Heart right ventricle (tissue), 16 donors: ENCODE measurements around the gene EIF3K. TPM values are rescaled to one million over a fixed set of nuclear protein-coding genes. Genes with fewer than 3 reads are reported as not detected.
A peak's percentile ranks its signal among the peaks of the same experiment; 100 is the strongest.

Experiments
- ATAC-seq, 8 donors: fragments of 200-7000 bp; cut with Tn5 transposase; one replicate each; pipeline ENCODE4 v1.9.1; 2020; ENCODE audit warnings: mild to moderate bottlenecking in 8 of 8, moderate library complexity in 8 of 8, moderate number of reproducible peaks in 1 of 8
- DNase-seq, 2 donors: peaks; one replicate each; pipeline ENCODE4 v3.0.0-alpha.2; 2020
- H3K27ac ChIP-seq, 10 donors: fragments of 200-600 bp; sonication (generic) in 2 of 10; one replicate each; pipeline versions ENCODE4 v1.5.0 to v1.8.0; 2020 to 2022; ENCODE audit warnings: mild to moderate bottlenecking in 3 of 10
- H3K27me3 ChIP-seq, 7 donors: fragments of 200-600 bp; one replicate each; pipeline ENCODE4 v1.8.0; 2021 to 2022; ENCODE audit warnings: mild to moderate bottlenecking in 2 of 7
- H3K36me3 ChIP-seq, 9 donors: fragments of 200-600 bp; sonication (generic) in 1 of 9; one replicate each; pipeline versions ENCODE4 v1.5.0 to v1.8.0; 2020 to 2022; ENCODE audit warnings: mild to moderate bottlenecking in 2 of 9
- H3K4me1 ChIP-seq, 9 donors: fragments of 200-600 bp; sonication (generic) in 1 of 9; one replicate each; pipeline versions ENCODE4 v1.5.0 to v1.8.0; 2020 to 2022; ENCODE audit warnings: mild to moderate bottlenecking in 4 of 9
- H3K4me3 ChIP-seq, 10 donors: fragments of 200-600 bp; sonication (generic) in 2 of 10; one replicate each; pipeline versions ENCODE4 v1.5.0 to v1.8.0; 2020 to 2022; ENCODE audit warnings: mild to moderate bottlenecking in 7 of 10, moderate library complexity in 2 of 10
- H3K9me3 ChIP-seq, 11 donors: fragments of 200-600 bp in 10 of 11; sonication (generic) in 2 of 11; one replicate each; pipeline versions ENCODE4 v1.5.0 to v1.8.0; 2013 to 2022; ENCODE audit warnings: mild to moderate bottlenecking in 2 of 11, control low read depth in 1 of 11, moderate library complexity in 1 of 11
- CTCF ChIP-seq, 9 donors: fragments of 200-600 bp; sonication (generic) in 2 of 9; IDR thresholded peaks; one replicate each; pipeline versions ENCODE4 v1.5.0 to v1.8.0; 2021 to 2022; ENCODE audit warnings: antibody characterized with exemption in 9 of 9, mild to moderate bottlenecking in 5 of 9, moderate library complexity in 1 of 9
- WGBS, 2 donors: extraction: QIAGEN DNeasy Blood & Tissue Kit; methylation state at CpG; one replicate each; pipeline ENCODE4 v1.1.7; 2013; ENCODE audit warnings: inconsistent platforms in 1 of 2; 5-methylcytosine and 5-hydroxymethylcytosine counted together
- intact Hi-C, 10 donors: fragments of 100-400 bp; cut with DNase I; formaldehyde crosslinking; loops; one replicate each; pipeline versions ENCODE4 v1.11.1 to v1.14.2; 2022
- polyA plus RNA-seq, 2 donors: library from polyadenylated mRNA; stranded (reverse); fragments of 200-250 nt; gene quantifications; one replicate each; pipeline ENCODE4 v1.2.3, GENCODE V29; 2013
- total RNA-seq, 10 donors: library from RNA; stranded (reverse); fragmentation: NEBNext Ultra II Directional in 3 of 10; extraction: Animal tissue kit (Norgen Biotek cat#: 25700) in 3 of 10; gene quantifications; one replicate each; pipeline versions ENCODE4 v1.2.1 to v1.2.4, GENCODE V29; 2021 to 2023
- donor health status: Arrhythmogenic right ventricular cardiomyopathy.
- donor health status: ischemic (EF 13 %, LVEDD 7.1; RV severe dilation, severe dysfunction).
- donor health status: healthy with polysubstance abuse.
- donor health status: DM: no; HTN: yes; CAD: no.
- donor health status: DM: no; HTN: no; CAD: no.
- donor health status: ischemic (EF 25% LVEDD 6.9; RV normal size, moderate dysfunction).
- donor health status: ischemic (EF 25% LVEDD 5.7; RV mildly dilated, moderate dysfunction).
- donor health status: healthy.
- donor health status: DM: yes; HTN: yes; CAD: no.
- donor health status: Ischemic cardiomyopathy.
- donor health status: ischemic (EF 35%, LVEDD 5.7; RV mildly dilated, moderate dysfunction).
- donor health status: nonischemic (EF 11% LVEDD 7.7; RV severe dilation, severe dysfunction).
- donor health status: DM: yes; HTN: yes; CAD: no.
- donor health status: PGD.
- donor health status: ischemic (EF 29% LVEDD 5.4; RV normal size, mild dysfunction).
- donor health status: nonischemic (EF 23%, LVEDD 6.1; RV moderate dilation, normal function).

EIF3K gene
- total and polyA plus RNA-seq, 12 donors, result 505 to 845 (median 631) TPM

DNA sequence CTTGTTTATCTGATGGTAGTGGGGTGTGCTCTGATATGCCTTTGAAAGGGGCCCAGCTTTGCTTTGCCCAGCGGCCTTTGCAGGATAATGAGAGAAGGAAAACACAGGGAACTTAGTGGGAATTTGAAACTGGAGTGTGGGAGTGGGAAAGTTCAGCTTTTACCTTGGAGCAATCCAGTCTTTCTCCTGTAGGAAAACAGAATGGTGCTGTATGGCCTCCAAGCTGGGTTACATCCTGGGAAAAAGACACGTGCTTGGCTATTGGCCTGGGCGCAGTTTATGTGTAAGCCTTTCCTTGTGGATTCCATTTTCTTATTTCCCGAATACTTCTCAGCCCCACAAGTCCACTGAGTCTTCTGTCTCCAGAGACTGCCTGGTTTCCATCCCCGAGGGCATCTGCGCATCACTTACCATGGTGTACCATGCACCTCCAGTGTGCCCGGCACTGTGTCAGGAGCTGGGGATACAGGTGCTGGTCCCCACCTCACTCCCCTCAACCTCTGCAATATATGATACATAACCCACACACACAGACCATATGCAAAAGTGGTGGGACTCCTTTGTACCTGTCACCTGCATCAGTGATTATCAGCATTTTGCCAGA lies 60.0 kb downstream of the EIF3K start:
- DNase-seq, result no peak
- no peak overlapping the region for H3K4me3 ChIP-seq
- no peak for ATAC-seq
- H3K4me1 ChIP-seq, result peaks cover 55 to 100% (median 97%) of the 10 kb centered on the region in 9 donors
- no peaks in the 10 kb centered on the region for H3K27me3 ChIP-seq
- 73 to 75% methylated on average over 7 of the region's 7 CpGs for WGBS, 2 donors
- intact Hi-C loops, result no loop called here
- no peaks in the 10 kb centered on the region for H3K9me3 ChIP-seq
- no peak for TF ChIP-seq CTCF (IDR thresholded peaks at IDR 0.05)
- peaks cover 0 to 32% (median 0%) of the 10 kb centered on the region in 9 donors for H3K36me3 ChIP-seq
- H3K27ac ChIP-seq, result peak overlapping the region in 9 of 10 donors; percentile 36 to 95 (median 85)

GRCh38 chr19:38679839-38680238 lies 60.9 kb downstream of the EIF3K start:
- Histone ChIP-seq H3K27ac (peak overlapping the region in 7 of 10 donors; percentile 87 to 95 (median 92)), H3K4me3 (no peak overlapping the region), H3K9me3 (no peaks in the 10 kb centered on the region), H3K36me3 (peaks cover 0 to 32% (median 0%) of the 10 kb centered on the region in 9 donors), H3K27me3 (no peaks in the 10 kb centered on the region), H3K4me1 (peaks cover 56 to 100% (median 97%) of the 10 kb centered on the region in 9 donors)
- WGBS, 2 donors, result 66 to 67% methylated on average over 4 of the region's 4 CpGs
- intact Hi-C loops, result no loop called here
- ATAC-seq (no peak), DNase-seq (no peak)
- TF ChIP-seq CTCF (IDR thresholded peaks at IDR 0.05), result no peak

- intact Hi-C loops, result no loop called here
- no peaks in the 10 kb centered on the region for H3K9me3 ChIP-seq
- peaks cover 0 to 25% (median 0%) of the 10 kb centered on the region in 9 donors for H3K36me3 ChIP-seq
- no peaks in the 10 kb centered on the region for H3K27me3 ChIP-seq
- ATAC-seq (no peak), DNase-seq (no peak)
- 91 to 93% methylated on average over 11 of the region's 11 CpGs for WGBS, 2 donors
- peak overlapping the region; percentile 74 to 95 (median 90) for H3K27ac ChIP-seq
- H3K4me3 ChIP-seq, result no peak overlapping the region
- peaks cover 55 to 100% (median 97%) of the 10 kb centered on the region in 9 donors for H3K4me1 ChIP-seq
- no peak for TF ChIP-seq CTCF (IDR thresholded peaks at IDR 0.05)
Observed at GRCh38 chr19:38682195-38682867, 63.3 kb downstream of the EIF3K start.

- intact Hi-C loops, result no loop called here
- ATAC-seq, result peak in 3 of 8 donors; percentile 3 to 17 (median 12)
Observed at GRCh38 chr19:38682872-38683392, 63.9 kb downstream of the EIF3K start.

More at GRCh38 chr19:38682872-38683392, 63.9 kb downstream of the EIF3K start:
- 76 to 82% methylated on average over 7 of the region's 7 CpGs for WGBS, 2 donors
- TF ChIP-seq CTCF (IDR thresholded peaks at IDR 0.05), result no peak
- DNase-seq, result no peak
- peaks cover 55 to 99% (median 97%) of the 10 kb centered on the region in 9 donors for H3K4me1 ChIP-seq
- H3K9me3 ChIP-seq, result no peaks in the 10 kb centered on the region
- no peaks in the 10 kb centered on the region for H3K27me3 ChIP-seq
- no peak overlapping the region for H3K4me3 ChIP-seq
- peak overlapping the region; percentile 74 to 95 (median 90) for H3K27ac ChIP-seq
- peaks cover 0 to 19% (median 0%) of the 10 kb centered on the region in 9 donors for H3K36me3 ChIP-seq
